RWPE2 (cell line): Measurements from ENCODE around the gene TAP1.
A peak's percentile ranks its signal among the peaks of the same experiment; 100 is the strongest.

Experiments used
- ATAC-seq: fragments of 200-7000 bp; cut with Tn5 transposase; 3 replicates; pipeline ENCODE4 v1.9.1; 2021; ENCODE audit warnings: low read depth
- DNase-seq: peaks from one replicate; pipeline ENCODE4 v3.0.0-alpha.2; 2020; ENCODE audit warnings: low spot score
- H3K27ac ChIP-seq: fragments of 450-650 bp; 2 replicates; pipeline ENCODE4 v1.5.1; 2017; ENCODE audit warnings: mild to moderate bottlenecking; ENCODE audit not compliant: poor library complexity, severe bottlenecking
- H3K27me3 ChIP-seq: fragments of 250-450 bp; sonication (Bioruptor Pico); 2 replicates; pipeline ENCODE4 v1.5.1; 2021; ENCODE audit warnings: mild to moderate bottlenecking, moderate library complexity; ENCODE audit not compliant: insufficient read depth, poor library complexity, severe bottlenecking
- H3K36me3 ChIP-seq: fragments of 250-450 bp; sonication (Bioruptor Pico); 2 replicates; pipeline ENCODE4 v1.5.1; 2020; ENCODE audit warnings: low read depth, mild to moderate bottlenecking, moderate library complexity
- H3K4me1 ChIP-seq: fragments of 250-450 bp; sonication (Bioruptor Pico); 2 replicates; pipeline ENCODE4 v1.5.1; 2021; ENCODE audit warnings: mild to moderate bottlenecking, moderate library complexity; ENCODE audit not compliant: insufficient read depth, poor library complexity, severe bottlenecking
- H3K4me3 ChIP-seq: fragments of 250-450 bp; sonication (Bioruptor Pico); 2 replicates; pipeline ENCODE4 v1.5.1; 2021; ENCODE audit warnings: mild to moderate bottlenecking, moderate library complexity; ENCODE audit not compliant: severe bottlenecking
- H3K9me3 ChIP-seq: fragments of 250-450 bp; sonication (Bioruptor Pico); 2 replicates; pipeline ENCODE4 v1.5.1; 2021; ENCODE audit warnings: mild to moderate bottlenecking, moderate library complexity; ENCODE audit not compliant: severe bottlenecking
- TF ChIP-seq, protein P1 (sequence below): fragments of 450-650 bp; IDR thresholded peaks from one replicate; pipeline ENCODE4 v1.5.1; 2017; ENCODE audit warnings: mild to moderate bottlenecking, moderate library complexity; ENCODE audit not compliant: poor library complexity, severe bottlenecking

Gene TAP1

DNA sequence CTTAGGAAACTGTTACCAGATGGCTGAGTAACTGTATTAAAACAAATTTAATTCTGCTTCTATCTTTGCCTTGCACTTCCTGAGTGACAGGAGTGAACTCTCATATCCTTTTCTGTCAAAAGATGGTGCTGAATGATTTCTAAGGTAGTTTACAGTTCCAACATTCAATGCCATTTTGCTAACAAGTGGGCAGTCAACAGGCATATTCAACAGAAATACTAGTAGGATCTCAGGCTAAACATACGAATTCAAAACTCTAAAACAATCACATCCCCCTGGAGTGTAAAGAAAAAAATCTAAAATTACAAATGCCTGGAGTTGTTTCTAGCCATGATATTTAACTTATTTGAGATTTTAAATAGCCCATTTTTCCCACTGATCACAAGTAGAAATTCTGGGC lies 7.2 kb upstream of the TAP1 start:
- TF ChIP-seq, protein P1, sequence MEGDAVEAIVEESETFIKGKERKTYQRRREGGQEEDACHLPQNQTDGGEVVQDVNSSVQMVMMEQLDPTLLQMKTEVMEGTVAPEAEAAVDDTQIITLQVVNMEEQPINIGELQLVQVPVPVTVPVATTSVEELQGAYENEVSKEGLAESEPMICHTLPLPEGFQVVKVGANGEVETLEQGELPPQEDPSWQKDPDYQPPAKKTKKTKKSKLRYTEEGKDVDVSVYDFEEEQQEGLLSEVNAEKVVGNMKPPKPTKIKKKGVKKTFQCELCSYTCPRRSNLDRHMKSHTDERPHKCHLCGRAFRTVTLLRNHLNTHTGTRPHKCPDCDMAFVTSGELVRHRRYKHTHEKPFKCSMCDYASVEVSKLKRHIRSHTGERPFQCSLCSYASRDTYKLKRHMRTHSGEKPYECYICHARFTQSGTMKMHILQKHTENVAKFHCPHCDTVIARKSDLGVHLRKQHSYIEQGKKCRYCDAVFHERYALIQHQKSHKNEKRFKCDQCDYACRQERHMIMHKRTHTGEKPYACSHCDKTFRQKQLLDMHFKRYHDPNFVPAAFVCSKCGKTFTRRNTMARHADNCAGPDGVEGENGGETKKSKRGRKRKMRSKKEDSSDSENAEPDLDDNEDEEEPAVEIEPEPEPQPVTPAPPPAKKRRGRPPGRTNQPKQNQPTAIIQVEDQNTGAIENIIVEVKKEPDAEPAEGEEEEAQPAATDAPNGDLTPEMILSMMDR = no peak
- Histone ChIP-seq H3K36me3 (no peaks in the 10 kb centered on the region; the same call in 1 of the 2 replicates), H3K9me3 (peaks cover 2% of the 10 kb centered on the region), H3K4me1 (peaks cover 13% of the 10 kb centered on the region), H3K4me3 (no peak overlapping the region), H3K27ac (peak overlapping the region; percentile 15), H3K27me3 (peaks cover 3% of the 10 kb centered on the region)
- no peak for ATAC-seq
- no peak for DNase-seq

DNA sequence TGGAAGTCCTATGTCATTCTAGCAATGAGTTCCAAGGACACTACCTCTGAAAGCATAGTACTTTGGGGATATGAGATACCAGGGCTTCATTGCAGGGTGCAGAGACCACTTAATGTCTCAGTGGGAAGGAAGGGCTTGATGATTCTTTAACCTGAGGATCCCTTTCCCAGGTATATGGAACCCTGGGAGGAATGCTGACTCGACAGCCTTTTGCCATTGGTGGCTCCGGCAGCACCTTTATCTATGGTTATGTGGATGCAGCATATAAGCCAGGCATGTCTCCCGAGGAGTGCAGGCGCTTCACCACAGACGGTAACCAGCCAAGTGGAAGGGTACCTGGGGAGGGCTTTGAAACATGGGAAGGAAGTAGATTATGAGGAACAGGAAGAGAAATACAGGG lies 4.7 kb upstream of the TAP1 start:
- peaks cover 13% of the 10 kb centered on the region for H3K4me1 ChIP-seq
- no peak for DNase-seq
- H3K36me3 ChIP-seq = no peaks in the 10 kb centered on the region; the same call in 1 of the 2 replicates
- no peak for ATAC-seq
- peaks cover 2% of the 10 kb centered on the region for H3K9me3 ChIP-seq
- H3K27me3 ChIP-seq = no peaks in the 10 kb centered on the region
- no peak overlapping the region for H3K4me3 ChIP-seq
- H3K27ac ChIP-seq = no peak overlapping the region
- TF ChIP-seq, protein P1 = no peak

DNA sequence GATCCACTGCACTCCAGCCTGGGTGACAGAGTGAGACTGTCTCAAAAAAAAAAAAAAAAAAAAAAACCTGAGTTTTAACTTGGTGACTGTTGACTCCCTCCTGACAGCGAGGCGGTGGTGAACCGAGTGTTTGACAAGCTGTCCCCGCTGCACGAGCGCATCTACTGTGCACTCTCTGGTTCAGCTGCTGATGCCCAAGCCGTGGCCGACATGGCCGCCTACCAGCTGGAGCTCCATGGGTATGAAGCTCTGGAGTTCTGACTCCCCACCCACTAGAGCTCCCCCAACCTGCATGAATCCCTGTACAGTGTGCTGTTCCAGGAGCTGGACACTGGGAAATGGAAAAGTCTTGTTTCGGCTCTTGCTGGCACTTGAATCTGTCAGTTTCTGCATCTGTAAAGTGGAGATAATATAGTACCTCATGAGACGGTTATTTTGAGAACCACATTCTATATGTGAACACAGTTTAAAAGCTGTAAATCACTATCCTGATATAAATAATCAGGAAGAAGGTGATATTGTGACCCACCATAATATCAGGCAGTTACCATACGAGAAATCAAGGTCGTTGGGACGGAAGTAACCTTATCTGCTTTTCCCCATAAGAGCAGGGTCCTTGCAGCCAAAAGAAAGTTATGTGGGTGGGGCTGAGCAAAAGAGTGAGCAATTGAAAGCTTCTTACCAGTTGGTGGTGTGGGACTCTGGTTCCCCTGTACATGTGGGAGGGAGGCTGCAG lies 3.8 kb upstream of the TAP1 start:
- DNase-seq = no peak
- Histone ChIP-seq H3K4me1 (peaks cover 13% of the 10 kb centered on the region), H3K9me3 (peaks cover 2% of the 10 kb centered on the region), H3K36me3 (no peaks in the 10 kb centered on the region; the same call in 1 of the 2 replicates), H3K27ac (no peak overlapping the region), H3K4me3 (no peak overlapping the region), H3K27me3 (no peaks in the 10 kb centered on the region)
- TF ChIP-seq, protein P1 = no peak
- ATAC-seq = no peak

DNA sequence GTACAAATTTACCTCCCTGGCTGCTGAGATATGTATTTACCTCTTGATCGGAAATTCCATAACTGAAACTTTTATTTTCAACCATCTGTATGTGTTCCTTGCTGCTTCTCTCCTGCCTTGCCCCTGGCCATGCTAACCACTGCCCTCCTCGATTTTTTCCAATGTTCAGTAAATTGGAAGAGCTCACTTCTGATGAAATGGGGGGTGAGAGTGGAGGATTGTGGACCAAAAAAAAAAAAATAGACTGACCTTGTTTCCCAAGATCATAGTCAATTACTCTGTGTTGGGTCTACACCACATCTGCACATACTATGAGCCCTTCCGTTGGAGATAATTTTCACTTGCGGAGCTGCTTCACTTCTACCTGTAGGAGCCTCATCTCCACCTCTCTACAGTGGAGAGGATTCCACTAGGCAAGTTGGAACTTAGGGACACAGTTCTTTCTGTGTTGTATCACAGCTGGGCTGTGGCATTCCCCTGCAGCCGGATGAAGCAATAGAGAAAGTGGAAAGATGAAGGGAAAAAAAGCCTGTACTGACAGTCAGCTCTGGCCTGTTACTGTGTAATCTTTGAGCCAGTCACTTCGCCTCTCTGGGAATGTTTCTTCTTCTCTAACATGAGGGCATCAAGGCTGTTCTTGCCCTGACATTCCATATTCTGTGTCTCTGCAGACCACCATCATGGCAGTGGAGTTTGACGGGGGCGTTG lies 2.1 kb upstream of the TAP1 start:
- TF ChIP-seq, protein P1 = no peak
- no peak overlapping the region for H3K27ac ChIP-seq
- ATAC-seq = no peak
- no peak overlapping the region for H3K4me3 ChIP-seq
- peaks cover under 1% of the 10 kb centered on the region for H3K9me3 ChIP-seq
- H3K4me1 ChIP-seq = peaks cover under 1% of the 10 kb centered on the region
- no peaks in the 10 kb centered on the region for H3K27me3 ChIP-seq
- DNase-seq = no peak
- H3K36me3 ChIP-seq = peaks cover 12% of the 10 kb centered on the region
